ENCODE measurements around the gene OLIG2.

The OLIG2 gene

DNA sequence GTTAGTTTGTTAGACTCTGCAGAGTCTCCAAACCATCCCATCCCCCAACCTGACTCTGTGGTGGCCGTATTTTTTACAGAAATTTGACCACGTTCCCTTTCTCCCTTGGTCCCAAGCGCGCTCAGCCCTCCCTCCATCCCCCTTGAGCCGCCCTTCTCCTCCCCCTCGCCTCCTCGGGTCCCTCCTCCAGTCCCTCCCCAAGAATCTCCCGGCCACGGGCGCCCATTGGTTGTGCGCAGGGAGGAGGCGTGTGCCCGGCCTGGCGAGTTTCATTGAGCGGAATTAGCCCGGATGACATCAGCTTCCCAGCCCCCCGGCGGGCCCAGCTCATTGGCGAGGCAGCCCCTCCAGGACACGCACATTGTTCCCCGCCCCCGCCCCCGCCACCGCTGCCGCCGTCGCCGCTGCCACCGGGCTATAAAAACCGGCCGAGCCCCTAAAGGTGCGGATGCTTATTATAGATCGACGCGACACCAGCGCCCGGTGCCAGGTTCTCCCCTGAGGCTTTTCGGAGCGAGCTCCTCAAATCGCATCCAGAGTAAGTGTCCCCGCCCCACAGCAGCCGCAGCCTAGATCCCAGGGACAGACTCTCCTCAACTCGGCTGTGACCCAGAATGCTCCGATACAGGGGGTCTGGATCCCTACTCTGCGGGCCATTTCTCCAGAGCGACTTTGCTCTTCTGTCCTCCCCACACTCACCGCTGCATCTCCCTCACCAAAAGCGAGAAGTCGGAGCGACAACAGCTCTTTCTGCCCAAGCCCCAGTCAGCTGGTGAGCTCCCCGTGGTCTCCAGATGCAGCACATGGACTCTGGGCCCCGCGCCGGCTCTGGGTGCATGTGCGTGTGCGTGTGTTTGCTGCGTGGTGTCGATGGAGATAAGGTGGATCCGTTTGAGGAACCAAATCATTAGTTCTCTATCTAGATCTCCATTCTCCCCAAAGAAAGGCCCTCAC is at the start of gene OLIG2:
TSS of gene OLIG2 (plus strand) at position 447 of the 954 bp plus-strand sequence. CDS start 928 bp downstream, outside the sequence.
- peak; percentile 90 for DNase-seq

DNA sequence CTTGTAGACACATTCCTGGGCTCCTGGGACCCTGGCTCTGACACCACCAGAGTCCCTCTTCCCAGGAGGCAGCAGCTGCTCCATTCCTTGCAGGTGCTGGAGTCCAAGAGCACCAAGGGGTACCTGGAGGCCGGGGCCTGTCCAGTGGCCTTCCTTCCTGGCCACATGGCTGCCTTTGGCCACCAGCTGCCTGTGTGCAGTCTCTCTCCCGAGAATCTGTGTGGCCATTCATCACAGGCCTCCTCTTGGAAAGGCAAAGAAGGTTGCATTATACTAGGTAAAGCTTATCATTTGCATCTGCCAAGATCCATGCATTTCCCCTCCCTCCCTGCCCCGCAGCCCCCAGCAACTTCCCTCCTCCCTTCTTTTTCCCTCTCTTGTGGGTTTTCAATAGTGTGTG is 48.9 kb upstream of the OLIG2 start:
- no peak for DNase-seq

DNA sequence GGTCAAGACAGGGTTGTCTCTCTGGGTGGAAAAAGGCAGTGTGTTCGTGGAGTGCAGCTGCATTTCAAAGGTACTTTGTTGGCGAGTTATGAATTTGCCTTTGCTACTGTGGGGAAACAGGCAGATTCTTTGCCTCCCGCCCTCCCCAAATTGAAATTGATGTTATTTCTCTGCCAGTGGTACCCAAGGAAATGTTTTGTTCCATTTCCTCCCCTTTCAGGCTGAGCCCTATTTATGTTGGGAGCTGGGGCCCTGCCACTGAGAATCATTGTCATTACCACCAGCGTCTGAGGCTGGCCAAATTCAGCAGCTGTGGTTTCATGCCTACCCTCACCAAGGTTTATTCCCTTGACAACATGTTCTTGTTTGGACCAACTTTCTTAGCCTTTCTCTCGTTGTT is 48.5 kb upstream of the OLIG2 start:
- no peak for DNase-seq

GRCh38 chr21:32978331-32979270 is 47.1 kb upstream of the OLIG2 start:
- DNase-seq, result peak; percentile 38

GRCh38 chr21:32979598-32980268 is 46.0 kb upstream of the OLIG2 start:
- DNase-seq, result no peak

- DNase-seq, result no peak
These were observed 44.6 kb upstream of the OLIG2 start for GRCh38 chr21:32981096-32981495.

- no peak for DNase-seq
These were observed 35.1 kb upstream of the OLIG2 start for GRCh38 chr21:32990666-32991065.

- DNase-seq, result peak; percentile 98
These were observed 34.4 kb upstream of the OLIG2 start for GRCh38 chr21:32991361-32991760.

DNA sequence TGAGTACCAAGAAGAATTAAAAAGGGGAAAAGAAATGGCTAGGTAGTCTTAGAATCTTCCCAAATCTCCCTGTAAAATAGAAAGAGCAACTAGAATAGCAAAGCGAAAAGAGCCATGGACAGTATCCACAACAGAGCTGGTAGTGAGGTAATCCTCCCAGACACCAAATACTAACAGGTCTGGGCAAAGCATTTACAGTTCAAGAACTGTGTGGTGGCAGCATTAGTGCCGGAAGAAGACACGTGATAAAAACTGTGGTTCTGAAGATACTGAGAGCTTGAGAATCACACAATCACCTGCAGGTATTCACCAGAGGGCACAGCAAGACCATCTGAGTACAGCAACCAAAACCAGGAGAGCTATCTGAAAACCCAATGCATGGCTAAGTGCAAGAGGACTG is 31.8 kb upstream of the OLIG2 start:
- DNase-seq, result no peak

DNA sequence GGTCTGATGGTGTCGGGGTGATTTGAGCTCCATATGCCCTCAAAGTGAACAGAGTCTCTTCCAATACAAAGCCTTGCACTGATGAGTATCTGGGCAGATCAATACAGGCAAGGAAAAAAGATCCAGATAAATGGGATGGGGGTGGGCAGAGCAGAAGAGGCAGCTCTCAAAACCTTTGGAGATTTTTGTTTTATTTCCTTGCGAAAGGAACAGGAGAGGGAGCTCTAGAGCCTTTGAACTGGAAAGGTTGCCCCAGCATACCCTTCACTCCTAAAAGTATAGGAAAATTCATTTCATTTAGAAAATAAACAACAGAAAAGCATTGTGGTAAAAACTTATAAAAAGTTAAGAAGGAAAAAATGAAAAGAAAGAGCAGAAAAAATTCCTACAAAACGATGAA is 31.4 kb upstream of the OLIG2 start:
- DNase-seq, result no peak

GRCh38 chr21:33007747-33008146 is 18.0 kb upstream of the OLIG2 start:
- DNase-seq, result no peak

DNA sequence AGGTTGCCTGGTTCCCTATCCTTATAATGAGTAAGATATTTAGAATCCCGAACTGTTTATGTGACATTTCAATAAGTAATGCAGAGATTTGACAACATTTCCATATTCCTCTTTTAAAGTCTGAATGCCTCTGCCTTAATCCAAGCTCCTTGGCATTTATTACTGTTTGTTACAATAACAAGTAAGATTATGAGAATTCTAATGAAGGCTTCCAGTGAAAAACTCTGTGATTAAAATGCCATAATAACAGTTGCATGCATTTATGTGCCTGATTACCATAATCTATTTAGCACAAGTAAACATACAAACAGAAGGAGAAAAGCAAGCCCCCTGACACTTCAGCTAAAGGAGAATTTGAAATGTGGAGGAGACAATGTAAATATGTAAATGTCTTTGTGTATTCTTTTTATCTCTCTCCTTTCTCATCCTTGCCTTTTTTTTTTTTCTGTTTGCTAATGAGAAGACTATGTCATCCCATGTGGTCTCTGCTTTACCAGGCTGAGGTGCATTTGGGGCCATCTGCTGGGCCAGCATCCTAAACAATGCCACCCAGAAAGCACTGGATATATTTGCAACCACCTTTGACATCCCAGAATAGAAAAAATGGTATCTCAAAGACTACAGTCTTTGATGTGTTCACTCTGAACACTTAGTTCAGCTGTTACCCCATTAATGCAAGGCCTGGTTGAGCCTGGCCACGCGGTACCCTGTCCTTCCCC is 17.2 kb upstream of the OLIG2 start:
- DNase-seq, result no peak

- no peak for DNase-seq
These were observed 14.8 kb upstream of the OLIG2 start for GRCh38 chr21:33010931-33011330.

DNA sequence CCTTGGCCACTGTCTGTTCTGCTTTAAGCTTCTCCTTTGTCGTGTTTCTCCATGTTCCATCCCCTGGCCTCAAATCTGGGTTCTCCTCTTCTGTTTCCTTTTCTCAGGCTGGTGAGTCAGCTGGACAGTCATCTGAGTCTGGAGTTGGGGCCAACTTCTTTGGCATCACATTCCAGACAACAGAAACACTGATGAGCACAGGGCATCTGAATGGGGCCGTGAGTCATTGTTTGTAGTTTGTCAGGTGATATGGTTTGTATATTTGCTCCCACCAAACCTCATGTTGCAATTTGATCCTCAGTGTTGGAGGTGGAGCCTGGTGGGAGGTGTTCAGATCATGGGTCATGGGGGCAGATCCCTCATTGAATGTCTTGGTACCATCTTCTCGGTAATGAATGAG is 14.3 kb upstream of the OLIG2 start:
- DNase-seq, result no peak

GRCh38 chr21:33013626-33014025 is 12.1 kb upstream of the OLIG2 start:
- DNase-seq, result no peak

DNA sequence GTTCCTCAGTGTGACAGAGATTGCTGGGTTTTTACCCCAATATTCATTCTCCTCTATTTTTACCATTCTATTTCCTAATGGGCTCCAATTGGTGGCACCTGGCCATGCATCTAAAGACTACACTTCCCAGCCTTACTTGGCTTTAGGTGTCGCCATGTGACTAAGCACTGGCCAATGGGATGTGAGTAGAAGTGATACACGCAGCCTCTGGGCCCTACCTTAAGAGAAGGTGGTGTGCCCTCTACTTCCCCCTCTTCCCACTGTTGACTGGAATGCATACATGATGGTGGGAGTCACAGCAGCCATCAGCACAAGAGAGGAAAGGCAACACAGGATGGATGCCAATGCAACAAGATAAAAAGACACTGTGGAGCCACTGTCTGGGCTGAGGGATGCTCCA is 11.4 kb upstream of the OLIG2 start:
- no peak for DNase-seq

GRCh38 chr21:33015096-33015495 is 10.6 kb upstream of the OLIG2 start:
- DNase-seq, result no peak

DNA sequence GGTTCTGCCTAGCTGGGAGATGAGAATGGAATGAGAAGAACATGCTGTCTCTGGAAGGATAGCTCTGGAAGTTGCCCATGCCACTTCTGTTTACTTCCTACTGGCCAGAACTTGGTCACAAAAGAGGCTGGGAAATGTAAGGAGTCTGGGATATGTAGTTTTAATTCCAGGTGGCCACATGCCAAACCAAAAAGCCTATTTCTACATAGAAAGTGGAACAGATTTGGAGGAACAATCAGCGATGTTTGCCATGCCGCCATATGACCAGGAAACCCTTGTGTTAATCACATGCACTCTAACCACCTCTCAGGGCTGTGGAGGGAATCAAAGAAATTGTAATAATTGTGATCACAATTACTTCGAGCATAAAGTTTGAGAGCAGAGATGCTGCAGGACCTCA is 10.0 kb upstream of the OLIG2 start:
- no peak for DNase-seq

GRCh38 chr21:33018707-33019465 is 6.8 kb upstream of the OLIG2 start:
- DNase-seq, result no peak

GRCh38 chr21:33019516-33019884 is 6.2 kb upstream of the OLIG2 start:
- no peak for DNase-seq

- no peak for DNase-seq
These were observed 5.7 kb upstream of the OLIG2 start for GRCh38 chr21:33019885-33020557.
